ENCODE measurements around the gene OR2B3. TPM values are rescaled to one million over a fixed set of nuclear protein-coding genes. Genes with fewer than 3 reads are reported as not detected.

Gene OR2B3
- total and polyA plus RNA-seq, 2 experiments from 2014 or later = not detected

GRCh38 chr6:29051680-29052079, 35.4 kb downstream of the OR2B3 start:
- Histone ChIP-seq H3K4me2 (ENCODE audit: unreplicated experiment) (no peak overlapping the region), H3K9me3 (ENCODE audit: low read depth) (no peaks in the 10 kb centered on the region), H4K20me1 (ENCODE audit: insufficient read depth) (no peaks in the 10 kb centered on the region), H3K4me1 (ENCODE audit: insufficient read depth) (no peaks in the 10 kb centered on the region), H3K27ac (no peak overlapping the region), H3K9me2 (ENCODE audit: insufficient read depth) (no peaks in the 10 kb centered on the region; the same call in 1 of the 2 replicates), H3K9ac (no peak overlapping the region), H3K79me2 (ENCODE audit: insufficient read depth) (no peaks in the 10 kb centered on the region), H3K27me3 (replicated peaks; ENCODE audit: insufficient read depth) (no peaks in the 10 kb centered on the region), H3K4me3 (no peak overlapping the region), H3K36me3 (ENCODE audit: low read depth) (no peaks in the 10 kb centered on the region), H2AFZ (no peak overlapping the region), H3F3A (ENCODE audit: insufficient read depth) (no peaks in the 10 kb centered on the region)
- 35 to 38% methylated on average over 3 of the region's 3 CpGs for WGBS, 2 experiments (ENCODE audit: low coverage in 1 of 2, low lambda C conversion rate in 2 of 2, missing lambda C conversion rate in 2 of 2)
- in situ Hi-C loops (cut with MboI) = no loop called here
- DNase-seq = no peak
- TF ChIP-seq EZH2 (IDR thresholded peaks at IDR 0.05; ENCODE audit: insufficient read depth, poor library complexity, severe bottlenecking) (no peak), EZH2phosphoT487 (IDR thresholded peaks at IDR 0.05; ENCODE audit: insufficient read depth, low read depth) (no peak)

DNA sequence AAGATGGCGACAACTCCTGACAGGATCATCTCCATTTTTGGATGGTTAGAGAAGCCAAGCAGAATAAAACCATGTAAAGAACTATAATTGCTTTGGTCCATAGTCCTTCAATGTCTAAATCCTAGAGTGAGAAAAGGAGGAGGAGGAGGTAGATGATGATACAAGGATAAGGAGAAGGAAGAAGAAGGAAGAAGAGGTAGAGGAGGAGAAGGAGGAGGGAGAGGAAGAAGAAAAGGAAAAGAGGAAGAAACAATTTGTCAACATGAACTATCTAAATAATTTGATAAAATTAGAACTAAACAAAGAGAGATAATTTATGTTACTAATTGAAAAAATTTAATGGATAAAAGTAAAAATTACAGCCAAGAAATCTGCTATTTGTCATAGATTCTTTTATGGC, 42.0 kb downstream of the OR2B3 start, which contains the start of gene OR2W1:
Gene OR2W1 (minus strand): TSS at position 101 of the 400 bp plus-strand sequence. CDS start 0 bp downstream, at position 101.
- H3K4me2 ChIP-seq (ENCODE audit: unreplicated experiment) = no peak within 1 kb of the TSS
- no peak within 1 kb of the TSS for H3K4me3 ChIP-seq
- TF ChIP-seq EZH2 (IDR thresholded peaks at IDR 0.05; ENCODE audit: insufficient read depth, poor library complexity, severe bottlenecking) (no peak), EZH2phosphoT487 (IDR thresholded peaks at IDR 0.05; ENCODE audit: insufficient read depth, low read depth) (no peak)
- H3K79me2 ChIP-seq (ENCODE audit: insufficient read depth) = no peaks in the 10 kb centered on the region
- no peaks in the 10 kb centered on the region for H3F3A ChIP-seq (ENCODE audit: insufficient read depth)
- H3K4me1 ChIP-seq (ENCODE audit: insufficient read depth) = no peaks in the 10 kb centered on the region
- no peaks in the 10 kb centered on the region; the same call in 1 of the 2 replicates for H3K9me2 ChIP-seq (ENCODE audit: insufficient read depth)
- H4K20me1 ChIP-seq (ENCODE audit: insufficient read depth) = no peaks in the 10 kb centered on the region
- H2AFZ ChIP-seq = no peak within 1 kb of the TSS
- no peak within 1 kb of the TSS for H3K9ac ChIP-seq
- no peak for DNase-seq
- H3K27ac ChIP-seq = no peak within 1 kb of the TSS
- no peaks in the 10 kb centered on the region for H3K9me3 ChIP-seq (ENCODE audit: low read depth)
- 4 to 5% methylated on average over 1 of the region's 1 CpG for WGBS, 2 experiments (ENCODE audit: low coverage in 1 of 2, low lambda C conversion rate in 2 of 2, missing lambda C conversion rate in 2 of 2)
- H3K27me3 ChIP-seq (replicated peaks; ENCODE audit: insufficient read depth) = no peaks in the 10 kb centered on the region
- no peaks in the 10 kb centered on the region for H3K36me3 ChIP-seq (ENCODE audit: low read depth)
- in situ Hi-C loops (cut with MboI) = no loop called here

Other genes starting within 250 kb of the OR2B3 start
- gene TRIM27, start 163.3 kb downstream of the OR2B3 start, total RNA-seq (2014; rRNA removed; shearing (Covaris generic)) = 56.1 and 67.7 TPM in 2 replicates
- gene TRIM27, start 163.3 kb downstream of the OR2B3 start, polyA plus RNA-seq (2016; fragmentation: Nextera tagmentation; extraction: Ambion mirVana) = 40.2 and 42.1 TPM in 2 replicates
- 0.54 and 0.76 TPM in 2 replicates for gene ZNF311, start 82.0 kb downstream of the OR2B3 start, total RNA-seq (2014; rRNA removed; shearing (Covaris generic))
- 0.67 and 0.93 TPM in 2 replicates for gene ZNF311, start 82.0 kb downstream of the OR2B3 start, polyA plus RNA-seq (2016; fragmentation: Nextera tagmentation; extraction: Ambion mirVana)
- not detected in 2 replicates for gene OR2W1, start 42.1 kb downstream of the OR2B3 start, total RNA-seq (2014; rRNA removed; shearing (Covaris generic))
- not detected in 2 replicates for gene OR2W1, start 42.1 kb downstream of the OR2B3 start, polyA plus RNA-seq (2016; fragmentation: Nextera tagmentation; extraction: Ambion mirVana)
- gene OR2J1, start 12.2 kb upstream of the OR2B3 start, total RNA-seq (2014; rRNA removed; shearing (Covaris generic)) = not detected in 2 replicates
- not detected in 2 replicates for gene OR2J1, start 12.2 kb upstream of the OR2B3 start, polyA plus RNA-seq (2016; fragmentation: Nextera tagmentation; extraction: Ambion mirVana)
- not detected in 2 replicates for gene OR2J3, start 20.7 kb upstream of the OR2B3 start, total RNA-seq (2014; rRNA removed; shearing (Covaris generic))
- gene OR2J3, start 20.7 kb upstream of the OR2B3 start, polyA plus RNA-seq (2016; fragmentation: Nextera tagmentation; extraction: Ambion mirVana) = not detected in 2 replicates
- gene OR2J2, start 83.6 kb upstream of the OR2B3 start, total RNA-seq (2014; rRNA removed; shearing (Covaris generic)) = not detected in 2 replicates
- gene OR2J2, start 83.6 kb upstream of the OR2B3 start, polyA plus RNA-seq (2016; fragmentation: Nextera tagmentation; extraction: Ambion mirVana) = not detected in 2 replicates
- not detected in 2 replicates for gene OR14J1, start 214.4 kb upstream of the OR2B3 start, total RNA-seq (2014; rRNA removed; shearing (Covaris generic))
- gene OR14J1, start 214.4 kb upstream of the OR2B3 start, polyA plus RNA-seq (2016; fragmentation: Nextera tagmentation; extraction: Ambion mirVana) = not detected in 2 replicates